Measurements from ENCODE around the gene SLC35F4. TPM values are rescaled to one million over a fixed set of nuclear protein-coding genes. Genes with fewer than 3 reads are reported as not detected.

The SLC35F4 gene
- total RNA-seq, 4 donors from 2014 or later, result not detected

DNA sequence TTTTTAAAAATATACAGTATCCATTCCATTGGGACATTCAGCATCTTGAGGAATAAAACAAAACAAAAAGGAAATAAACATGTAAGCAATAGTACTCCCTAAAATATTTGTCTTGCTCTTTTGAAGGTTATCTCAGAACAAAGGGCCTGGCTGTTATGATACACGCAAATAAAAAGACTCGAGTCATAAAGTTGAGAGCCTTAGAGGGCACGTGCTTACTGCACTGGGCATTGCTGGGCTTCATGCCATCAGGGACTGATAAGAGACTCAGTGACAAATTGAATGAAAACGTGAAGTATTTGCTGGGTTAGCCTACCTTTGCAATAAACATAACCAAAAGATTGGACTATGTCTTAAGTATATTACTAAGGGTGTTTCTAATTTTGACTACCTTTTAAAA lies 118.9 kb downstream of the SLC35F4 start:
- intact Hi-C loops (cut with DNase I; ENCODE audit: low total_unique reads), result no loop called here

GRCh38 chr14:57746563-57746962 lies 119.3 kb downstream of the SLC35F4 start:
- intact Hi-C loops (cut with DNase I; ENCODE audit: low total_unique reads) (no loop called here), in situ Hi-C loops (cut with MboI; ENCODE audit: low sequenced_read_pairs in 4 of 4) (no loop called here)
- Histone ChIP-seq H3K27ac (no peak overlapping the region), H3K36me3 (no peaks in the 10 kb centered on the region), H3K9me3 (no peaks in the 10 kb centered on the region), H3K4me3 (no peak overlapping the region), H3K4me1 (no peaks in the 10 kb centered on the region), H3K27me3 (no peaks in the 10 kb centered on the region)
- no peak for TF ChIP-seq POLR2A (IDR thresholded peaks at IDR 0.05)
- TF ChIP-seq, protein P1, sequence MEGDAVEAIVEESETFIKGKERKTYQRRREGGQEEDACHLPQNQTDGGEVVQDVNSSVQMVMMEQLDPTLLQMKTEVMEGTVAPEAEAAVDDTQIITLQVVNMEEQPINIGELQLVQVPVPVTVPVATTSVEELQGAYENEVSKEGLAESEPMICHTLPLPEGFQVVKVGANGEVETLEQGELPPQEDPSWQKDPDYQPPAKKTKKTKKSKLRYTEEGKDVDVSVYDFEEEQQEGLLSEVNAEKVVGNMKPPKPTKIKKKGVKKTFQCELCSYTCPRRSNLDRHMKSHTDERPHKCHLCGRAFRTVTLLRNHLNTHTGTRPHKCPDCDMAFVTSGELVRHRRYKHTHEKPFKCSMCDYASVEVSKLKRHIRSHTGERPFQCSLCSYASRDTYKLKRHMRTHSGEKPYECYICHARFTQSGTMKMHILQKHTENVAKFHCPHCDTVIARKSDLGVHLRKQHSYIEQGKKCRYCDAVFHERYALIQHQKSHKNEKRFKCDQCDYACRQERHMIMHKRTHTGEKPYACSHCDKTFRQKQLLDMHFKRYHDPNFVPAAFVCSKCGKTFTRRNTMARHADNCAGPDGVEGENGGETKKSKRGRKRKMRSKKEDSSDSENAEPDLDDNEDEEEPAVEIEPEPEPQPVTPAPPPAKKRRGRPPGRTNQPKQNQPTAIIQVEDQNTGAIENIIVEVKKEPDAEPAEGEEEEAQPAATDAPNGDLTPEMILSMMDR (IDR thresholded peaks at IDR 0.05 in 4 of 5, conservative IDR thresholded peaks at IDR 0.05 in 1 of 5), result no peak
- no peak for DNase-seq
- ATAC-seq, result no peak

More for the DNA sequence above, 118.9 kb downstream of the SLC35F4 start:
- TF ChIP-seq, protein P1 (IDR thresholded peaks at IDR 0.05 in 4 of 5, conservative IDR thresholded peaks at IDR 0.05 in 1 of 5), result no peak
- TF ChIP-seq POLR2A (IDR thresholded peaks at IDR 0.05), result no peak
- no peaks in the 10 kb centered on the region for H3K9me3 ChIP-seq
- no peak for ATAC-seq
- H3K27me3 ChIP-seq, result no peaks in the 10 kb centered on the region
- no peak for DNase-seq
- H3K4me3 ChIP-seq, result no peak overlapping the region
- in situ Hi-C loops (cut with MboI; ENCODE audit: low sequenced_read_pairs in 4 of 4), result no loop called here
- no peaks in the 10 kb centered on the region for H3K36me3 ChIP-seq
- no peaks in the 10 kb centered on the region for H3K4me1 ChIP-seq
- no peak overlapping the region for H3K27ac ChIP-seq

DNA sequence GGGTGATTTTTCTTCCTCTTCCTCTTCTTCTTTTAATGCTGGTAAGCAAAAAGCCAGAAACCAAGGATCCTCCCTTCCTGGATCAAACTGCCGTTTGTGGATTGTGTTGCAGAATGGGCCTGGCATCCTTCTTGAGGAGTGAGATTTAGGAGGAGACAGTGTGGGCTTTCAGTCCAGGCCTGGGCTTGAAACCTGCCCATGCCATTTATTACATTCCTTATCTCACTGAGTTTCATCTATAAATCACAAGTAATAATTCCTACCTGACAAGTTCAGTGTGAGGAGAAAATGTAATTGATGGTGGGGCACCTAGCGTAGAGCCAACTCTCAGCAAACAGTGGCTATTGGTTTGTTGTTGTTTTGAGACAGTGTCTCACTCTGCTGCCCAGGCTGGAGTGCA lies 126.4 kb downstream of the SLC35F4 start:
- no peak for ATAC-seq
- H3K4me3 ChIP-seq, result no peak overlapping the region
- H3K36me3 ChIP-seq, result no peaks in the 10 kb centered on the region
- no peaks in the 10 kb centered on the region for H3K27me3 ChIP-seq
- DNase-seq, result no peak
- no peaks in the 10 kb centered on the region for H3K4me1 ChIP-seq
- no peaks in the 10 kb centered on the region for H3K9me3 ChIP-seq
- in situ Hi-C loops (cut with MboI; ENCODE audit: low sequenced_read_pairs in 4 of 4) (no loop called here), intact Hi-C loops (cut with DNase I; ENCODE audit: low total_unique reads) (no loop called here)
- no peak for TF ChIP-seq POLR2A (IDR thresholded peaks at IDR 0.05)
- TF ChIP-seq, protein P1 (IDR thresholded peaks at IDR 0.05 in 4 of 5, conservative IDR thresholded peaks at IDR 0.05 in 1 of 5), result no peak
- H3K27ac ChIP-seq, result no peak overlapping the region

GRCh38 chr14:57737598-57737997 lies 128.3 kb downstream of the SLC35F4 start:
- no peak for TF ChIP-seq POLR2A (IDR thresholded peaks at IDR 0.05)
- TF ChIP-seq, protein P1 (IDR thresholded peaks at IDR 0.05 in 4 of 5, conservative IDR thresholded peaks at IDR 0.05 in 1 of 5), result no peak
- H3K4me3 ChIP-seq, result no peak overlapping the region
- H3K27ac ChIP-seq, result no peak overlapping the region
- H3K9me3 ChIP-seq, result no peaks in the 10 kb centered on the region
- intact Hi-C loops (cut with DNase I; ENCODE audit: low total_unique reads), result no loop called here
- no peaks in the 10 kb centered on the region for H3K36me3 ChIP-seq
- ATAC-seq, result no peak
- DNase-seq, result no peak
- no peaks in the 10 kb centered on the region for H3K4me1 ChIP-seq
- in situ Hi-C loops (cut with MboI; ENCODE audit: low sequenced_read_pairs in 4 of 4), result no loop called here
- no peaks in the 10 kb centered on the region for H3K27me3 ChIP-seq

DNA sequence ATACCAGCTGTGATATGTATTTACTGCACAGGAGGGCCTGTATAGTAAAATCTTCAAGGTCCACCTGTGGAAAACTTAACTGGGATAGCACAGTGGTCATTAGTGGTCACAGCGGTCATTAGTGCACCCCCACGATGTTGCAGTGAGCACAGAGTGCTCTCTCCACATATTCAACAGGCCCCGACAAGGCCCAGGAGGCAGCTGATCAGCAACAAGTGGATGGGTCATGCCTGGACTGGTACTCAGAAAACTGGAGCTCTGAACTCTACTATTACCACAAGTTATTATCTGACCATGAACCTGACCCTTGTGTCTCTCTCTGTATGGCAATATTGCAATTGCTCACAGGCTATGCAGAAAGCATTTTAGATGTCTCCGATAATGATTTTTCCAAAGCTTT lies 129.5 kb downstream of the SLC35F4 start:
- in situ Hi-C loops (cut with MboI; ENCODE audit: low sequenced_read_pairs in 4 of 4) (no loop called here), intact Hi-C loops (cut with DNase I; ENCODE audit: low total_unique reads) (no loop called here)
- no peaks in the 10 kb centered on the region for H3K27me3 ChIP-seq
- no peak overlapping the region for H3K4me3 ChIP-seq
- H3K36me3 ChIP-seq, result no peaks in the 10 kb centered on the region
- ATAC-seq (no peak), DNase-seq (no peak)
- H3K9me3 ChIP-seq, result no peaks in the 10 kb centered on the region
- TF ChIP-seq, protein P1 (IDR thresholded peaks at IDR 0.05 in 4 of 5, conservative IDR thresholded peaks at IDR 0.05 in 1 of 5), result no peak
- TF ChIP-seq POLR2A (IDR thresholded peaks at IDR 0.05), result no peak
- no peak overlapping the region for H3K27ac ChIP-seq
- H3K4me1 ChIP-seq, result no peaks in the 10 kb centered on the region
